GM21619 (cell line): ENCODE results near the gene MYL11.
"Not testable (repeated sequence)": the region's sequence is repeated elsewhere in the genome, so short reads cannot be mapped to it uniquely, and the experiment has no call there.

Experiments
- ATAC-seq: cut with Tn5 transposase; IDR thresholded peaks from one replicate; pipeline ENCODE4 v1.9.1; 2021; ENCODE audit not compliant: unreplicated experiment

Gene MYL11, protein sequence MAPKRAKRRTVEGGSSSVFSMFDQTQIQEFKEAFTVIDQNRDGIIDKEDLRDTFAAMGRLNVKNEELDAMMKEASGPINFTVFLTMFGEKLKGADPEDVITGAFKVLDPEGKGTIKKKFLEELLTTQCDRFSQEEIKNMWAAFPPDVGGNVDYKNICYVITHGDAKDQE

DNA sequence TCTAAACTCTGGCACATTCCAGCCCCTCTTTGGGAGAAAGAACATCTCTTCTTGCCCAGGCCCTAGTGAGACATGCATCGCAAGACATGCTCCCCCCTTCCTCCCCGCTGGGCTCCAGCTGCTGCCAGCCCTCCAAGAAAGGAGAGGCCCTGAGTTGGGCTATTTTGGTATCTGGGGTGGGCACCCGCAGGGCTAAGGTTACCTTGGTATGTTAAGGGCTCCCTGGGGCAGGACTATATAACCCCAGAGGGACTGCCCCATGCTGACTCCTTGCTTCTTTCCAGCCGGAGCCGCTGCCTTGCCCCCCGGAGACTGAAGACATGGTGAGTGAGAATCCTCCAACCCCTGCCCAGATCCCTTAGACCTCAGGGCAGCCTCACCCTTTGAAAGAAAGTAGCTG lies at the start of gene MYL11:
Gene MYL11, plus strand, starts transcription at position 265 of the 400 bp plus-strand sequence. Its CDS starts 56 bp downstream, at position 321.
- ATAC-seq = no peak

DNA sequence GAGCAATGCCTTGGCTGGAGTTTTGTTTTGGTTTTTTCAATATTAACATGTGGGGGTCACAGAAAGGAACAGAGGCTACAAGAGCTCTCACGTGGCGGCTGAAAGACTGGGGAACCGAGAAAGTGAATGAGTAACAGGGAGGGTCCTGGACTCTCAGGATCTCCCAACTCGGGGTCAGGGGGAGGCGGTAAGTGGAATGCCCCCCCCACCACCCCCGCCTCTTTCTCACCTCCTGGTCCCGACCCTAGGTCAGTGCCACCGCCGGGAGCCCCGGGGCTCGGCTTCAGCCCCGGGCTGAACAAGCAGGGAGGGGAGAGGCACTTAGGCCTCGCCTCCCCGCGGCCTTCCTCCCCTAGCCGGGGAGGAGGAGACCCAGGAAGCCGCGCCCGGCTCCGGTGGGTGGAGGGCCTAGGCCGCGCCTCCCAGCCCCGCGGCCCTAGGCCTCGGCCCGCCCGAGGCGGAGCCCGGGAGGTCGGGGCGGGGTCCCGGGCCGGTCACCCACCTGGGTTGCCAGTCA lies 40.1 kb upstream of the MYL11 start:
- ATAC-seq = peak; percentile 81

DNA sequence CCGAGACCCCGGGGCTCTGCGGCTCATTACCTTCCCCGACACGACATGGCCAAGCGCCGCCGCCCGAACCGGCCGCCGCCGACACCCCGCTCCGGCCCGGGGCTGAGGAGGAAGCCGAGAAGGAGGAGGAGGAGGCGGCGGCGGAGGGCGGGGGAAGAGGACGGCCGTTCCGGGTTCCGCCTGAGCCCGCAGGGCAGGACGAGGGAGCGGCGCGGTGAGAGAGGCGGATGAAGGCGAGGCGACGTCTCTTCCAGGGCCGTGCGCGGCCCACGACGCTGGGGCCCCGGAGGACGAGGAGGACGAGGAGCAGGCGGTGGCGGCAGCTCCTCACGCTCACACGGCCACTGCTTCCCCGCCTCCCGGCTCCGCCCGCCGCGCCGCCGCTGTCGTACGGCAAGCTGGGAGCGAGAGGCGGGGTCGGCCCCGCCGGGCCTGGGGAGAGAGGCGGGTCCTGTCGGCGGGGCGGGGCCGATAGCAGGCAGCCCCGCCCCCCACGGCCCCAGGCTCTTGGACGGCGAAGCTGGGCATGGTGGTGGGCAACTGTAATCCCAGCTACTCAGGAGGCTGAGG lies 39.5 kb upstream of the MYL11 start:
- ATAC-seq = peak; percentile 65

DNA sequence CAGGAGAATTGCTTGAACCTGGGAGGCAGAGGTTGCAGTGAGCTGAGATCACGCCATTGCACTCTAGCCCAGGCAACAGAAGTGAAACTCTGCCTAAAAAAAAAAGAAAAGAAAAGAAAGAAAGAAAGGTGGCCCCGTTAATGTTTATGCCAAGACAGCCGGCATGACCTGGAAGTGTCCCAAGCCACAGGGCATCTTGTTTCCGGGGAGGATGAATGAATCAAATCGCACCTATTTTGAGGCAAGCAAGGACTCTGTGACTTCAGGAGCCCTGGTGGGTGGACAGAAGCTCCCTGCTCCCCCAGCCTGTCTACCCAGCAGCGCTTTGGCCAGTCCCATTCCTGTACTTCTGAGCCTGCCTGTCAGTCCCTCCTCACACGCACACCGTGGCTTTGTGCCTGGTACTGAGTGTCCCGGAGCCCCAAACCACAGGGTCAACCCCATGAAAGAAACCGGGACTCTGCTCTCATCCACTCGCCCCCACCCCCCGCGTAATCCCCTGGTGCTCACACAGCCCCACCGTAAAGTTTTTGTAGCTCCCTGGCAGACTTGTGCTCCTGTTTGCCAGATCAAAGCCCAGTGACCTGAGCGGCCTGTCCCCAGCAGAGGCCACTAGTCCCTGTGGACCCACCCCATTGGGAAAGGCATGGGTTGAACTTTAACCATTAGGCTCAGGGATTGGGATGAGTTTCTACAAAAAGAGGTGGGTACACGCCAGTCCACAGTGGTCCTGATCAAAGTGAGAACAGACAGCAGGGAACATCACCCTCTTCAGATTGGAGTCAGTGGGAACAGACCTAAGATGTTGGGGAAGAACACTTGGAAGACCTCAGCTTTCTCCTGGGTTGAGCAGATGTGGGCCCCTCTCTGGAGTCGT lies 38.8 kb upstream of the MYL11 start:
- ATAC-seq = peak; percentile 14

DNA sequence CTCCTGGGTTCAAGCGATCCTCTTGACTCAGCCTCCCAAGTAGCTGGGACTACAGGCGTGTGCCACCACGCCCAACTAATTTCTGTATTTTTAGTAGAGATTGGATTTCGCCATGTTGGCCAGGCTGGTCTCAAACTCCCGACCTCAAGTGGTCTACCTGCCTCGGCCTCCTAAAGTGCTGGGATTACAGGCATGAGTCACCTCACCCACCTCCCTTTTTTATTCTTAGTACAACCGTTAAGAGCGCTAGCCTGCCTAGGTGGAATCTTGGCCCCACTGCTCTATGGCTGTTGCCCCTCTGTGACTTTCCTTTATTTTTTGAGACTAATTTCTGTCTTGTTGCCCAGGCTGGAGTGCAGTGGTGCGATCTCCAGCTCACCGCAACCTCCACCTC lies 36.6 kb upstream of the MYL11 start:
- not testable (repeated sequence) for ATAC-seq

DNA sequence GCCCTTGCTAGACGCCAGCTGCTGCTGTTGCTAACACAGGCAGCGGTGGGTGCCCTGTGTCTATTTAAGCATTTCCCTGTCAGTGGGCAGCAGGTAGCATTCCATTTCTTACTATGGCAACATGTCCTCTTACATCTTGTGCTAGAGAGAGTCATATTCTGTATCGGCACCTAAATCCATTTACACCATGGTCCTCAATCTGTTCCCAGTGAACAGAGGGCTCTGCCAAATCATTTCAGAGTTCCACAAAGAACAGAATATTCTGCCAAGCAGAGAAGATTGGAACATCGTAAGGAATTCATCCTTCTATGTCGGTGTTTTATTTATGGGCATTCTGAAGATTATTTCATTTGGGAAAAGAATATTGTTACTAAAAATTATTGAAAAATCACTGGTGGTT lies 35.9 kb upstream of the MYL11 start:
- not testable (repeated sequence) for ATAC-seq

DNA sequence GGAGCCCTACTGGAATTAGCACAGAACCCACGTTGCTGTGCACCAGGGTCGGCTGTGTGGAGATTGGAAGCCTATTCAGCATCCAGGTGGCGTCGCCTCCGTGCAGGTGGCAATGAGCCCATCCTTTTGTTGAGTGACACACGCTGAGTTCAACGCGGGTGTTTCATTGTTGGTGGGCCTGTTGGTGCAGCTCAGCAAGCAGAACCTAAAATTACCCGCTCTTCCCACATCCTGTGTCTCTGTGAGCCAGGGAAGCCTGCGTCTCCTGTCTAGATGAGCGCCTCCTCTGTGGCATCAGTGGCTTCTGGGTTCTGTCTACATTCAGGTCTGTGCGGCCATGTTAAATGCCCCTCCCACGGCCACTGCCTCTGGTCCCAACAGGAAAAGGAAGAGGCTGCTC lies 34.0 kb upstream of the MYL11 start:
- ATAC-seq = no peak

DNA sequence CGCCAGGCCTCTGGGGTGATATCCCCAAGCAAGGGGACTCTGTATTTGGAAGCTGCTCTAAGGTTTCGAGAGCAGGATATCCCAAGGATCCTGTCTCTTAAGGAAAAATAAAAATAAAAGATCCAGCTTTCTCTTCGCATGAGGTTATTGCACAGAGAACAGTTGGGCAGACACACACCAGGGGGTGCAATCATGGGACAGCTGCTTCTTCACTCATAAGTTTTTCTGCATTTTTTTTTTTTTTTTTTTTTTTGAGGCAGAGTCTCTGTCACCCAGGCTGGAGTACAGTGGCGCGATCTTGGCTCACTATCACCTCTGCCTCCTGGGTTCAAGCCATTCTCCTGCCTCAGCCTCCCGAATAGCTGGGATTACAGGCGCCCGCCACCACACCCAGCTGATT lies 32.6 kb upstream of the MYL11 start:
- ATAC-seq = not testable (repeated sequence)

DNA sequence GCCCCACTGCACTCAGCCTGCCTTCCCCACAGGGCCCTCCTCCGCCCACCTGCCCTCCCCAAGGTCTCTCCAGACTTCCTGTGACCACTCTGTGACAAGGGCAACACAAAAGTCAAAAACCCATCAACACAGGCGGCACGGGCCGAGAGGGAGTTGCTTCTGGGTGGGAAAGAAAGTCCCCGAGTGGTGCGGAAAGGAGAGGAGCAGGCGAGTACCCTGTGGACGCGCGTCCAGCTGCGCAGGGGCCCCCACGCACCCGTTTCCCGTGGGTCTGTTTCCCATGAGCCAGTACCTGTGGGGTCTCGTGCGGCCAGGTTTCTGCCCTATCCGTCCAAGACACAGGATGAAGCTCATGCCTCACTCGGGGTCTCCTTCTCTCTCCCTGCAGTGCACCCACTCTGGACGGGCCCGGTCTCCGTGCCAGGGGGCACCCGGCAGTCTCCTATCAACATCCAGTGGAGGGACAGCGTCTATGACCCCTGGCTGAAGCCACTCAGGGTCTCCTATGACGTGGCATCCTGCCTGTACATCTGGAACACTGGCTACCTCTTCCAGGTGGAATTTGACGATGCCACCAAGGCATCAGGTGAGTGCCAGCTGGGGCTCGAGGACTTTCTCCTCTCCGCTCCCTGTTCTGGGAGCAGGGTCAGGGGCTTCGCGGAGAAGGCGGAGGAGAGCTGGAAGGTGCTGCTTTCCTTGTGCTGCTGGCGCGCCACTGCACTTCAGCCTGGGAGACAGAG lies 31.7 kb upstream of the MYL11 start:
- ATAC-seq = no peak

DNA sequence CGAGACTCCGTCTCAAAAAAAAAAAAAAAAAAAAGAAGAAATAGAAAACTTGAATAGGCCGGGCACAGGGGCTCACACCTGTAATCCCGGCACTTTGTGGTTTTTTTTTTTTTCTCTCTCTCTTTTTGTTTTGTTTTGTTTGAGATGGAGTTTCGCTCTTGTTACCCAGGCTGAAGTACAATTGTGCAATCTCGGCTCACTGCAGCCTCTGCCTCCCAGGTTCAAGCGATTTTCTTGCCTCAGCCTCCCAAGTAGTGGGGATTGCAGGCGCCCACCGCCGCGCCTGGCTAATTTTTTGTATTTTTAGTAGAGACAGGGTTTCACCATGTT lies 31.1 kb upstream of the MYL11 start:
- ATAC-seq = not testable (repeated sequence)

DNA sequence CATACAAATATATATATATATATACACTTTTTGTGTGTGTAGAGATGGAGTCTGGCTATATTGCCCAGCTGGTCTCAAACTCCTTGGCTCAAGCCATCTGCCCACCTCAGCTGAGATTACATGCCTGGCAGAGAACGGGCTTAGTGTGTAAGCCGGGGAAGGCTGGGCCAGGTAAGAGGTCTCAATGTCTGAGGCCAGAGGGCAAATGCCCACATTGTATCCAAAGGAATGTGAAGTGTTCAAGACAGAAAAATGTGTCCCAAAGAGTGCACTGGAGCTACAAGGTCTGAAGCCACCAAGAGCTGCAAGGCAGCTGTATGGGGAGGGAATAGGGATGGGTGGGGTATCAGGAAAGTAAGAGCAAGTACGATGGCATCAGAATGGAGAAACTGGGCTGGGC lies 28.3 kb upstream of the MYL11 start:
- no peak for ATAC-seq

DNA sequence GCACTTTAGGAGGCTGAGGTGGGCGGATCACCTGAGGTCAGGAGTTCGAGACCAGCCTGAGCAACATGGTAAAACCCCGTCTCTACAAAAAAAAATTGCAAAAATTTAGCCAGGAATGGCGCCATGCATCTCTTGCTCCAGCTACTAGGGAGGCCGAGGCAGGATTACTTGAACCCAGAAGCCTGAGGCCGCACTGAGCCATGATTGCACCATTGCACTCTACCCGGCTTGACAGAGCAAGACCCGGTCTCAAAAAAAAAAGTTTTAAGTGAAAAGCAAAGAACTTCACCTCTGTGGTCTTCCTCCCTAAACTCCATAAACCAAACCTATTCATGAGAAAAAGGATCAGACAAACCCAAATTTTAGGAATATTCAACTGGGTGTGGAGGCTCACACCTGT lies 26.5 kb upstream of the MYL11 start:
- ATAC-seq = no peak

DNA sequence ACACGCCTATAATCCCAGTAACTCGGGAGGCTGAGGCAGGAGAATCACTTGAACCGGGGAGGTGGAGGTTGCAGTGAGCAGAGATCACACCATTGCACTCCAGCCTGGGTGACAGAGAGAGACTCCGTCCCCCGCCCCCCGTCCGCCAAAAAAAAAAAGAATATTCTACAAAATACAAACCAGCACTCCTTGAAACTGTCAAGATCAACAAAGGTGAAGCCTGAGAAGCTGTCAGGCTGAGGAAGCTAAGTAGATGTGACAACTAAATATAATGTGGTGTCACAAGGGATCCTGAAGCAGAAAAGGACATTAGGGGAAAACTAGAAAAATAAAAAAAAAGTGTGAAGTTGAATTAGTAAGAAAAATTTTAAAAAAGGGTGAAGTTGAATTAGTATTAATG lies 25.7 kb upstream of the MYL11 start:
- ATAC-seq = no peak

DNA sequence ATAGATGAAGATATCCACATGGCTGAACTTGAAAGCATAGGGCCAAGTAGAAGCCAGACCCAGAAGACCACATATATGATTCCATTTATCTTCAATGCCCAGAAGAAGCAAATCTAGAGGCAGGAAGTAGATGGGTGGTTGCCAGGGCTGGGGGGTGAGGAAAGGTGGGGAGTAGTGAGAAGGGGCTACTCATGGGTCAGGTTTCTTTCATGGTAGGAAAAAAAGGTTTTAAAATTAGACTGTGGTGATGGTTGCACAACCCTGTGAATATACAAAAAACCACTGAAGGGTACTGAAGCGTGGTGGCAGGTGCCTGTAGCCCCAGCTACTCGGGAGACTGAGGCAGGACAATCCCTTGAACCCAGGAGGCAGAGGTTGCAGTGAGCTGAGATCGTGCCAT lies 24.9 kb upstream of the MYL11 start:
- no peak for ATAC-seq

DNA sequence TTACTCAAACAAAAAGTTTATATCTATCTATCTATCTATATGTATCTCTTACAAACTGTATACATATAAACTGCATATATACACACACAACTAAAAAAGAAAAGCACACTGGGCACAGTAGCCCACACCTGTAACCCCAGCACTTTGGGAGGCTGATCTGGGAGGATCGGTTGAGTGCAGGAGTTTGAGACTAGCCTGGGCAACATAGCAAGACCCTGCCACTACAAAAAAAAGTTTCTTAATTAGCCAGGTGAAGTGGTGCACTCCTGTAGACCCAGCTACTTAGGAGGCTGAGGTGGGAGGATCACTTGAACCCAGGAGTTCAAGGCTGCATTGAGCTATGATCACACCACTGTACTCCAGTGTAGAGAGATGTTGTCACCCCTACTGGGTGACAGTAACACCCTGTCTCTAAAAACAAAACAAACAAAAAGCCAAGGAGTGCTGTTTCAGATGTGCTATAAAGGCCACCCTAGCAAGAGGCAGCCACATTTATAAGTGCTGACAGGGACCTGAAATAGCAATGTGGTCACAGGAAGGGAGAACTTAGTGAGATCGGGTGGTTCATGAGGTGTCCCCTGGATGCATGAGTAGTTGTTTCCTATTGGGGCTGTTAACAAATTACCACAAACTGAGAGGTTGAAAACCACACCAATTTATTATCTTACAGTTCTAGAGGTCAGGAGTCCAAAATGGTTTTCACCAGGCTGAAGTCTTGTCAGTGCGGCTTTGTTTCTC lies 24.3 kb upstream of the MYL11 start:
- ATAC-seq = peak; percentile 40

DNA sequence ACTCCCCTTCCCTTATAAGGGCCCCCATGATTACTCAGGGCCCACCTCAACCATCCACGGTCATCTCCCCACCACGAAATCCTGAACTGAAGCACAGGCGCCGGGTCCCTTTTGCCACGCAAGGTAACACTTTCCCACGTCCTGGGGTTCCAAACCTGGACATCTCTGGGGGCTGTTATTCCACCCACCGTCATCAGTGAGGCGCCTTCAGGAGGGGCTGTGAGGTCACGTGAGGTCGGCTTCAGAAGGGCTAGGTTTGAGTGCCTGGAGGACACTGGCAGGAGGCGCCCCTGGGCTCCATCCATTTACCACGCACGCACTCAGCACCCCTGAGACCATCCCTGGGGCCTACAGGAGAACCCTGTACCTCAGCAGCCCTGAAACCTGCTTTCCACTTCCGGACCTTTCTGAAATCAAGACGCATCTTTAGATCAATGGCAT lies 23.6 kb upstream of the MYL11 start:
- ATAC-seq = no peak

DNA sequence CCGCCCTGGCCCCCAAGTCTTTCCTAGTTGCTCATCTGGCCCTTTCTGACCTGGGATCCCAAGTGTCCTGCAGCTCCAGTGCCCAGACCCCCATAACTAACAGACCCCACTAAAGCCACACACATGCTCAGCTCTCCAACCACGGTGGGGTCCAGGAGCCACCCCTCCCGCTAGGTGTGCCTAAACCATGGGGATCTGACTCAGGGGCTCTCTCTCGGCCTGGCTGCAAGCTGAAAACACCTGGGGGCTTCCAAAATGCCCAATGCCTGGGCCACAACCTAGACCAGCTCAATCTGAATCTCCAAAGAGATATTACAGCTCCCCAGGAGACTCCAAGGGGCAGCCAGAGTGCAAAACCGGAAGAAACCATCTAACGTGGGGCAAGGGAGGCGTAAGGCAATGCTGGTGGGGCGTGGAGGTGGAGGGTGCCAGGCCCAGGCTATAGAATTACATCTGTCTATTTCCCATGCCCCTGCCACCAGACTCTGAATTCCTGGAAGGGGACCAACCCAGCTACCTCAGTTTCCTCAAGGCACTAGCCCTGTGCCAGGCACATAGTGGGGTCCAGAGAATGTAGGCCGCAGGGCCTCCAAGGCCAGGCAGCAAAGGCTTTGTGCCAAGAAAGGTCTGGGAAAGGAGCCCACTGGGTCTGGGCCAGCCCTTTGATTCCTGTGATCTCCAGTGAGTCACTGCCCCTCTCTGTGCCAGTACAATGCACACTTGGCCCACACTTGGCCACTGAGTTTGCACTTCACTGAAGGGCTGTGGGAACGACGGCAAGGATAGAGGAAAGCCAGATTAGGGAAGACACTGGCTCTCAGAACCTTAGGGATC lies 22.8 kb upstream of the MYL11 start:
- ATAC-seq = no peak

DNA sequence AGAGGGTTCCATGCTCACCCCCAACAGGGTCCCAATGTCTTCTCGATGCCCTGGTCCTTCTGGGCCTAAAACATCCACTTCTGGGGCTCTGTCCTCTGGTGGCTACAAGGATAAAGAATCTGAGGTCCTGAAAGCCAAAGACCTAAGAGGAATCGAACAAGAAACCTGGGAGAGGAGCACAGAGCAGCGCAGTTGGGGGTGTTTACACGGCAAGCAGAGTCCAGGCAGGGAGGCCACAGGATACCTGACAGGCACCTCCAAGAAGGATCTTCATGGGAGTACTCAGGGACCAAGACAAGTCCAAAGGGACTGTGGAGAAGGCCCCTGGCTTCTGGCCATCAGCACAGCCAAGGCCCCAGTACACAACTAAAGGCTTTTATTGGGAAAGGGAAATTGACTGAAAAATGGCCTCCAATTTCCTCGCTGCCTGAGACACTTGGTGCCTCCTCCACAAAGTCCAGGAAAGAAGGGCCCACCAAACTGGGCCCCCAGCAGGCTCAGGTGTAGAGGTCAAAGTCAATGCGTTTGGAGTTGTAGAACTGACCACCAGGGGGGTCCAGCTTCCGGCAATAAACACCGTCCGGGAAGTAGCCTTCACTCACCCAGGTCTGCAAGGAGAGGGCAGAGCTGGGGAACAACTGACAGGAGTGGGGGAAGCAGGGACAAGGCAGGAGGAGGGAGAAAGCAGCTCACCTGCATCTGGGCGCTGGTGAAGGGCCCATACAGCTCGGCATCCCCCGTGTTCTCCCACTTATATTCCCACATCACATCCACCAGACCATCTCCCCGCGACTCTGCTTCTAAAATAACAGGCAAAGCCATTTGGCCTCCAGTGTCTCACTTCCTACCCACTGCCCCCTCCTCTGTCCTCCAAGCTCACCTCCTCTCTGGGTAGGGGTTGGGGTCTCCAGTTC lies 21.9 kb upstream of the MYL11 start:
- no peak for ATAC-seq
